B cell (primary cell): ENCODE results near the gene FAU. TPM values are rescaled to one million over a fixed set of nuclear protein-coding genes. Genes with fewer than 3 reads are reported as not detected.

Experiments used
- ATAC-seq: fragments of 200-7000 bp; cut with Tn5 transposase; one replicate; pipeline ENCODE4 v1.10.0; 2021; ENCODE audit warnings: low read depth, mild to moderate bottlenecking, moderate number of reproducible peaks, moderate library complexity
- CTCF ChIA-PET: fragments of 350-600 bp; sonication (Branson Sonifier 250); formaldehyde crosslinking; loops from one replicate; lab custom pipeline; 2021; ENCODE audit warnings: antibody characterized with exemption, inconsistent platforms; lab: Charles Lee
- POLR2A ChIA-PET: fragments of 350-600 bp; sonication (Branson Sonifier 250); formaldehyde crosslinking; loops from one replicate; lab custom pipeline; 2021; ENCODE audit warnings: antibody characterized with exemption; lab: Charles Lee
- DNase-seq: peaks from one replicate; pipeline ENCODE4 v3.0.0; 2013
- H2AFZ ChIP-seq: 2 replicates; pipeline ENCODE4 v1.6.1; 2012; ENCODE audit warnings: mild to moderate bottlenecking, low read depth, low read length; ENCODE audit not compliant: insufficient read depth, poor library complexity, severe bottlenecking
- H3K27ac ChIP-seq, 2 donors: 1 replicate in 1 of 2; 2 replicates in 1 of 2; pipeline ENCODE4 v1.5.1; 2012 to 2013; ENCODE audit warnings: low read length in 2 of 2, mild to moderate bottlenecking in 2 of 2, moderate library complexity in 1 of 2
- H3K27me3 ChIP-seq, 4 experiments: fragments of 200-600 bp in 1 of 4; sonication (generic) in 1 of 4; replicated peaks in 1 of 4; 1 replicate in 2 of 4; 2 replicates in 2 of 4; pipeline versions ENCODE4 v1.6.1 to v1.7.0; 2013 to 2016; ENCODE audit warnings: low read length in 3 of 4, mild to moderate bottlenecking in 2 of 4, mixed read lengths in 1 of 4, moderate library complexity in 1 of 4; ENCODE audit not compliant: insufficient read depth in 4 of 4, control insufficient read depth in 3 of 4; ENCODE audit errors: control extremely low read depth in 1 of 4
- H3K36me3 ChIP-seq, 2 experiments: replicated peaks in 1 of 2; 1 replicate in 1 of 2; 2 replicates in 1 of 2; pipeline versions ENCODE4 v1.6.1 to v1.7.1; 2013; ENCODE audit warnings: low read length in 1 of 2; ENCODE audit not compliant: insufficient read depth in 2 of 2, control insufficient read depth in 1 of 2; ENCODE audit errors: control extremely low read depth in 1 of 2, extremely low read depth in 1 of 2
- H3K4me1 ChIP-seq, 2 donors: fragments of 200-600 bp in 1 of 2; sonication (generic) in 1 of 2; 1 replicate in 1 of 2; 2 replicates in 1 of 2; pipeline versions ENCODE4 v1.5.1 to v1.6.1; 2013 to 2017; ENCODE audit warnings: low read length in 2 of 2; ENCODE audit not compliant: control insufficient read depth in 2 of 2, insufficient read depth in 2 of 2
- H3K4me2 ChIP-seq: replicated peaks from 2 replicates; pipeline ENCODE3; 2012; ENCODE audit warnings: mild to moderate bottlenecking, low read depth, low read length; ENCODE audit not compliant: poor library complexity, severe bottlenecking
- H3K4me3 ChIP-seq, 5 experiments: fragments of 200-600 bp in 1 of 5; sonication (generic) in 1 of 5; 1 replicate in 3 of 5; 2 replicates in 2 of 5; pipeline versions ENCODE4 v1.5.1 to v1.7.0; 2011 to 2016; ENCODE audit warnings: low read length in 4 of 5, mild to moderate bottlenecking in 4 of 5, low read depth in 2 of 5, control low read depth in 1 of 5, moderate library complexity in 1 of 5; ENCODE audit not compliant: insufficient read depth in 1 of 5; ENCODE audit errors: control extremely low read depth in 1 of 5, extremely low read depth in 1 of 5
- H3K79me2 ChIP-seq: fragments of 200-600 bp; sonication (generic); one replicate; pipeline ENCODE4 v1.6.0; 2016; ENCODE audit warnings: low read length; ENCODE audit not compliant: control insufficient read depth, insufficient read depth
- H3K9ac ChIP-seq: fragments of 200-600 bp; sonication (generic); 2 replicates; pipeline ENCODE4 v1.6.1; 2017; ENCODE audit warnings: mild to moderate bottlenecking, low read length, moderate library complexity
- H3K9me3 ChIP-seq, 3 donors: one replicate each; pipeline versions ENCODE4 v1.6.1 to v1.7.1; 2013; ENCODE audit warnings: low read length in 2 of 3; ENCODE audit not compliant: control insufficient read depth in 2 of 3, insufficient read depth in 1 of 3; ENCODE audit errors: control extremely low read depth in 1 of 3
- H4K20me1 ChIP-seq: 2 replicates; pipeline ENCODE4 v1.6.0; 2012; ENCODE audit warnings: mild to moderate bottlenecking, low read length; ENCODE audit not compliant: insufficient read depth, control insufficient read depth, poor library complexity, severe bottlenecking
- H3K27ac Mint-ChIP-seq: one replicate; pipeline ENCODE4 v1.8.0; 2021; ENCODE audit warnings: mixed read lengths
- H3K27me3 Mint-ChIP-seq: one replicate; pipeline ENCODE4 v1.8.0; 2021; ENCODE audit warnings: mixed read lengths
- H3K4me1 Mint-ChIP-seq: one replicate; pipeline ENCODE4 v1.8.0; 2021; ENCODE audit warnings: mixed read lengths
- H3K4me3 Mint-ChIP-seq: one replicate; pipeline ENCODE4 v1.8.0; 2021; ENCODE audit warnings: mixed read lengths
- H3K9me3 Mint-ChIP-seq: one replicate; pipeline ENCODE4 v1.8.0; 2022; ENCODE audit warnings: mixed read lengths; ENCODE audit not compliant: insufficient read depth
- CTCF ChIP-seq: fragments of 200-600 bp; IDR thresholded peaks from one replicate; pipeline ENCODE4 v1.8.0; 2022; ENCODE audit warnings: antibody characterized with exemption, mild to moderate bottlenecking
- EZH2 ChIP-seq: IDR thresholded peaks from 2 replicates; pipeline ENCODE4 v1.6.1; 2012; ENCODE audit warnings: borderline replicate concordance, low read depth, mild to moderate bottlenecking, moderate library complexity, low read length; ENCODE audit not compliant: insufficient read depth, poor library complexity, severe bottlenecking
- WGBS: methylation state at CpG from one replicate; pipeline ENCODE4 v1.1.5; 2013; ENCODE audit warnings: missing lambda C conversion rate; ENCODE audit not compliant: insufficient coverage; 5-methylcytosine and 5-hydroxymethylcytosine counted together
- intact Hi-C: fragments of 100-400 bp; cut with micrococcal nuclease; formaldehyde crosslinking; loops from one replicate; pipeline ENCODE4 v1.10.0; 2022
- polyA plus RNA-seq: library from polyadenylated mRNA; depleted of rRNA; stranded (reverse); fragments of >200 nt; gene quantifications from 2 replicates; pipeline ENCODE4 v1.2.3, GENCODE V29; 2012
- total RNA-seq, 2 donors: library from RNA; stranded (reverse); fragments of 120-200 nt in 1 of 2; gene quantifications; 1 replicate in 1 of 2; 2 replicates in 1 of 2; pipeline versions ENCODE4 v1.2.3 to v1.2.4, GENCODE V29; 2013 to 2022

Gene FAU
- total and polyA plus RNA-seq, 2 donors (not counting 1 experiment from before 2014, with no cell fraction given) = 1,318 to 1,559 TPM

GRCh38 chr11:65087216-65087615 lies 34.7 kb downstream of the FAU start:
- no peak overlapping the region for H3K4me3 Mint-ChIP-seq

DNA sequence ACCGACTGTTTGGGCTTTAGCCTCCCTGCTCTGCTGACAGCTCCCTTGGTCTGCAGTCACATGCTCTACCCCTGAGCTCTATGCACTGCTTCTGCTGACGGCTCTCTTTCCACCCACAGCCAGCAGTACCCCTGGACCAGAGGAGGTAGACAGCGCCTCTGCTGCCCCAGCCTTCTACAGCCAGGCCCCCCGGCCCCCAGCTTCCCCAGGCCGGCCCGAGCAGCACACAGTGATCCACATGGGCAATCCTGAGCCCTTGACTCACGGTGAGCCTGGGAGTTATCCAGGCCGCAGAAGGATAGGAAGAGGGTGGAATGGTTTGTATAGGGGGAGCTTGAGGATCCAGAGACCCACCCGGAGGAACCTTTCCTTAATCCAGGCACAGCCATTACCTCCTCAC lies 35.1 kb downstream of the FAU start:
- no peak overlapping the region for H3K27ac ChIP-seq
- Mint-ChIP-seq H3K27me3 (no peaks in the 10 kb centered on the region), H3K4me1 (peaks cover 28% of the 10 kb centered on the region), H3K4me3 (no peak overlapping the region), H3K27ac (no peak overlapping the region), H3K9me3 (no peaks in the 10 kb centered on the region)
- no peak overlapping the region for H2AFZ ChIP-seq
- no peaks in the 10 kb centered on the region for H3K9me3 ChIP-seq
- CTCF ChIA-PET = no interaction called here
- ATAC-seq = no peak
- peaks cover 21% of the 10 kb centered on the region for H3K79me2 ChIP-seq
- H4K20me1 ChIP-seq = peaks cover 8% of the 10 kb centered on the region
- 89% methylated on average over 2 of the region's 9 CpGs for WGBS
- intact Hi-C loops = no loop called here
- H3K4me2 ChIP-seq = no peak overlapping the region
- H3K4me1 ChIP-seq = peaks cover 12 to 19% of the 10 kb centered on the region in 2 donors
- no peak for DNase-seq
- H3K9ac ChIP-seq = no peak overlapping the region
- H3K27me3 ChIP-seq = no peaks in the 10 kb centered on the region
- POLR2A ChIA-PET = interaction anchor here (1.2 to 1.4 kb wide), 2 partner anchors 30 to 175 kb away, joined by 3 to 5 read pairs; partner anchors contain the start of genes POLA2 and ZNHIT2
- H3K36me3 ChIP-seq = peaks cover 0 to 47% of the 10 kb centered on the region in 2 experiments
- H3K4me3 ChIP-seq = no peak overlapping the region
- TF ChIP-seq CTCF = no peak
- no peak for TF ChIP-seq EZH2

More at GRCh38 chr11:65087216-65087615, 34.7 kb downstream of the FAU start:
- no peak overlapping the region for H3K4me3 ChIP-seq
- Mint-ChIP-seq H3K27me3 (no peaks in the 10 kb centered on the region), H3K4me1 (peaks cover 28% of the 10 kb centered on the region), H3K27ac (no peak overlapping the region), H3K9me3 (no peaks in the 10 kb centered on the region)
- no peak overlapping the region for H3K4me2 ChIP-seq
- H3K27me3 ChIP-seq = no peaks in the 10 kb centered on the region
- ATAC-seq = no peak
- ChIA-PET CTCF (no interaction called here), POLR2A (interaction anchor here (1.4 kb wide), 1 partner anchor 30 kb away, joined by 5 read pairs; the partner anchor contains the start of gene ZNHIT2)
- peaks cover 0 to 47% of the 10 kb centered on the region in 2 experiments for H3K36me3 ChIP-seq
- H3K9me3 ChIP-seq = no peaks in the 10 kb centered on the region
- H3K4me1 ChIP-seq = peaks cover 12 to 19% of the 10 kb centered on the region in 2 donors
- intact Hi-C loops = no loop called here
- H4K20me1 ChIP-seq = peaks cover 8% of the 10 kb centered on the region
- WGBS = 96% methylated on average over 11 of the region's 11 CpGs
- no peak overlapping the region for H3K9ac ChIP-seq
- H3K27ac ChIP-seq = no peak overlapping the region
- no peak overlapping the region for H2AFZ ChIP-seq
- no peak for TF ChIP-seq EZH2
- no peak for TF ChIP-seq CTCF
- H3K79me2 ChIP-seq = peaks cover 21% of the 10 kb centered on the region
- no peak for DNase-seq
